ENCODE data around the gene LRRC4B.

LRRC4B gene

GRCh38 chr19:50573741-50574461, 5.7 kb upstream of the LRRC4B start:
- DNase-seq (ENCODE audit: low spot score), result no peak

- DNase-seq (ENCODE audit: low spot score), result no peak
Measured at GRCh38 chr19:50570997-50571396, 2.8 kb upstream of the LRRC4B start.

DNA sequence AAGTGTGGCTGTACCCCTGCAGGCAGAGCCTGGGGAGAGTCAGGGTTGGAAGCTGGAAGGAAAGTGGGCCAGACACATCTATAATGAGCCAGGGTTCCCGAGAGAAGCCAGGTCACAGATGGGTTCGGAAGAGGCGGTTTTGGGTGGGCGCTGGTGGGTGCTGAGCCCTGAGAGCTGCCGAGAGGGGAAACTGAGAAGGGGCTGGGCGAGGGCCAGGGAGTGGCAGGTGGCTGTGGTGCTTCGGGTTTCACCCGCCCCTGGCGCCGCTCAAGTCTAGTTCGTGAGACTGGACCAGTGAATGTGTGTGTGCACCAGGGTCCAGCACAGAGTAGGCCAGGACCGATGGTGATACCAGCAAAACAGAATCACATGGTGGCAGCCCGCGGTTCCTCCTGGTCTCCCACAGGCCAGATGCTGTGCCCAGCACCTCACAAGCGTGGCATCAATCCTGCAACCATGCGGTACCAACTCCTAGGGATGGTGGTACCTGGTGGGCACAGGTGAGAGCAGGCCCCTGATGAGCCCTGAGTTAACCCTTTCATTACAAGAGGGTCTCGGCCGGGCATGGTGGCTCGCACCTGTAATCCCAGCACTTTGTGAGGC, 1.8 kb upstream of the LRRC4B start:
- no peak for DNase-seq (ENCODE audit: low spot score)

DNA sequence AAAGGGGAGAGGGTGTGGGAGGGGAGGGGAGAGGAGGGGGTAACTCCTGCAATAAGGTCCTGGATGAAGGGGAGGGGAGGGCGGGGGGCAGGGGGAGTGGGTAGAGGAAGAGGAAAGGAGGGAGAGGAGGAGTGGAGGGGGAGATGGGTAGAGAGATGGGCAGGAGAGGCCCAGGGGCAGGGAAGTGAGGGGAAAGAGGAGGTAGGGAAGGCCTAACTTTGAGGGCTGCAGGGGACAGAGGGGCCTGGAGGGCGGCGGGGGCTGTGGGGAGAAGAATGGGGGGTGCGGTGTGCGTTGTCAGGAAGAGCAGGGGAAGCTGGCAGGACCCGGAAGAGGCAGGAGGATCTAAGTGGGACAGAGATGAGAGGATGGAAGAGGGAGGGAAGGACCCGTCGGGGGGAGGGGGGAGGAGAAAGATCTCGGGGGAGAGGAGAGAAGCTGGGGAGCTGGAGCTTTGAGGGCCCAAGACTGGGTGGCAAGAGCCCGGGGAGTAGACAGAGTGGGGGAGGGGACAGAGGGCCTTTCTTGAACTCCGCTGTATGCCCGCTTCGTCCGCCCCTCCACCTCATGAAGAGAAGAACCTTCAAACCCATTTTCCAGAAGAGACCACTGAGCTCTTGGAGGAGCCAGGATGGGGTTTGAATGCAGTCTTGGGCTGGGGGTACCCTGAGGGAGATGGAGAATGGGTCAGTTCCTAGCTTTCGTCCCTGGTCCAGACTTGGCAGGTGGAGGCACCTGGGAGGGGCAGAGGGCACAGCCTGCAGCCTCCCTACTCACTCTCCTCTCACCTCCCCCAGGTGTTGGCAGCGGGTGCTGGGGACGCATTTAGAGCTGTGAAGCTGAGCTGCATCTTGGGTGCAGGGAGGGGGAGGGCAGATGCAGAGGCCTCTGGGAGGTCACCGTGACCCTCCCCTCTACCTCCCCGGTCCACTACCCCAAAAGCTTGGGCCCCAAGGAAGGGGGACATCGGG, 778 bp upstream of the LRRC4B start:
- no peak for DNase-seq (ENCODE audit: low spot score)

DNA sequence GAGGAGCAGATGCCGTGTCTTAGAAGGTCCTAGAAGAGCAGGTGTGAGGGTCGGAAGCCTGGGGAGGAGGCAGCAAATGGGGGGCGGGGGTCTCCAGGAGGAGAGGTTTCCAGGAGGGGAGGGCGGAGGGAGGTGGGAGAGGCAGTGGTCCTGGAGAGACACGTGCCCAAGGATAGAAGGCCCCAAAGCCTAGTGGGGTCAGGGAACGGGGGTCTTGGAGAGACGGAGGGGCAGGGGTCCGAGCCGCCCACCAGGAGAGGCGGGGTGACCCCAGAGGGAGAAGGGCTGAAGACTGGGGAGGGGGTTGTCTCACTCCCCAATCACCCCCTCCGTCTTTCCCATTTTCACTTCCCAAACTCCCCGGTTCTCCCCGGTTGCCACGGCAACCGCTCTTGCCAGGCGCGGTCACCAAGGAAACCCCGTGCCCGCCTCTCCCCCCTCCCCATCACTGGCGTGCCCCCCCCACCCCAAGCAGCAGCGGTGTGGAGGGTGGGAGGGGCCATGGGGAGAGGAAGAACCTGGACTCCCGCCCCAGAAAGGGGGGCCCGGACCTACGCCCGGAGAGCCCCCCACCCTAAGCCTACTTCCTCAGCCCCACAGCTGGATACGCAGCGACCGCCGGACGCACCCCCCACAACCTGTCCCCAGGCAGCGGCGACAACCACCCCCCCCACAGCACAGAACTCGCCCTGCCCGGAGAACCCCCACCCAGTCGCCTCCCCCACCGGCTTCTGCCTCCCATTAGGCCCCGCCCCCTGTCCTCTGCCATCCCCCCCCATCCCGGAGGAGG, 988 bp downstream of the LRRC4B start:
- no peak for DNase-seq (ENCODE audit: low spot score)

- DNase-seq (ENCODE audit: low spot score), result no peak
Measured at GRCh38 chr19:50565984-50566903, 2.0 kb downstream of the LRRC4B start.

DNA sequence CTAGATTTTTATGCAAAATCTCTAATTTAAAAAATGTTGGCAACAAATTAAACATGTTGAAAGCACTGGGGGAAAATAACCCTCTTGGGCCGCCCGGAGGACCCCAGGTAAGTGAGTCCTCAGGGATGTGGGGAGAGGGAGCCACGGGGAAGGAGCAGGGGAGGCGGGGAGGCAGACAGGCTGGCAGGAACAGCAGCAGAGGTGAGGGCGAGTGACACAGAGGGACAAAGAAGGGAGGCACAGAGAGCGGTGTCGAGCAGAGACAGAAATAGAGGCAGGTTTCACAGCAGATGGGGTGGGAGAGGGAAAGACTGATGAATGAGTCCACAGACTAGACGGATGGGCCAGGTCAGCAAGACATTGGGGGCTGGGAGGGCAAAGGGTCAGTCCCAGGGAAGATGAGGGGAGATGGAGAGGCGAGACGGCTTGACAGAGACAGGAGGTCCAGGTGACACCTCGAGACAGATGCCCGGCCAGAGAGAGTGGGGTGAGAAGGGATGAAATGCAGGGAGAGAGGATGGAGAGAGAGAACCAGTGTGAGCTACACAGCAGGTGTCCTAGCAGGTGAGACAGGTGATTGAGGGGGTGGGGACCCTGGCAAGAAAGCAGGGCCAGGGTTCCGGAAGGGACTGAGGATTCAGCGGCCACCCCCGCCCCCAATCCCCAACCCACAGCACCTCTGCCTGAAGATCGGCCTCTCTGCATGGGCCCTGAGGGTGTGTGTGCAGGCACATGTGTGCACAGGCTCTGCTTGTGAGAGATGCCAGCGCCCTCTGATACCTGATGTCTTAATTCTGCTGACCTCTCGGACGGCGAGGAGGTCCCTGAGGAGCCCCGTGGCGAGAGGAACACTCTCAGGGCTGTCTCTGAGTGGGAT, 3.8 kb downstream of the LRRC4B start:
- DNase-seq (ENCODE audit: low spot score), result no peak

DNA sequence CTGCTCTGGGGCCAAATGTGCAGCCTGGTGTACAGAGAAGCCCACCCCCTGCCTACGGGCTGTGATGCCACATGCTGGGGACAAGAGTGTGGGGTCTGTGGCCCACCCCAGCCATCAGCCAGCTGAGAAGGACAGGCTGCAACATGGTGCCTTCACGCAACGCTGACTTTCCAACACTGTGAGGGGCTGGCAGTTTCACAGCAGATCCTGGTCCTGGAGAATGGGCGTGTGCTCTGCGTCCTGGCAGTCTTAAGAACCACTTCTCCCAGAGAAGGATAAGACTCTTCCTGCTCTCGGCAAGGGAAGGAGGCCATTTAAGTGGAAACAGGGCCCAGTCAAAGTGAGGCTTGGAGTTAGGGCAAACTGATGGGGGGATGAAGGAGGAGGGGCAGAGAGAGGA, 4.6 kb downstream of the LRRC4B start:
- DNase-seq (ENCODE audit: low spot score), result no peak

- no peak for DNase-seq (ENCODE audit: low spot score)
Measured at GRCh38 chr19:50562996-50563395, 5.2 kb downstream of the LRRC4B start.

GRCh38 chr19:50562329-50562728, 5.9 kb downstream of the LRRC4B start:
- no peak for DNase-seq (ENCODE audit: low spot score)

GRCh38 chr19:50559636-50560035, 8.6 kb downstream of the LRRC4B start:
- no peak for DNase-seq (ENCODE audit: low spot score)

GRCh38 chr19:50558449-50558848, 9.8 kb downstream of the LRRC4B start:
- DNase-seq (ENCODE audit: low spot score), result no peak

DNA sequence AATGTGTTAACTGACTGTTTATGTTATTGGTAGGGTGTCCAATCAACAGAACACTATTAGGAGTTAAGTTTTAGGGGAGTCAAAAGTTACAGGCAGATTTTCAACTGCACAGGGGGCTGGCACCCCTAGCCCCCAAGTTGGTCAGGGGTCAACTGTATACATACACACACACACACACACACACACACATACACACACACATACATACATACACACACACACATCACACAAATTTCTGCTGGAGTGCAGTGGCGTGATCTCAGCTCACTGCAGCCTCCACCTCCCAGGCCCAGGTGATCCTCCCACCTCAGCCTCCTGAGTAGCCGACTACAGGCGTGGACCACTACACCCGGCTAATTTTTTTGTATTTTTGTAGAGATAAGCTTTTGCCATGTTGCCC, 10.2 kb downstream of the LRRC4B start:
- DNase-seq (ENCODE audit: low spot score), result no peak

- no peak for DNase-seq (ENCODE audit: low spot score)
Measured at GRCh38 chr19:50557009-50557613, 11.1 kb downstream of the LRRC4B start.

- DNase-seq (ENCODE audit: low spot score), result peak; percentile 85
Measured at GRCh38 chr19:50556282-50557008, 11.8 kb downstream of the LRRC4B start.

GRCh38 chr19:50555450-50556281, 12.6 kb downstream of the LRRC4B start:
- DNase-seq (ENCODE audit: low spot score), result peak; percentile 64

GRCh38 chr19:50555033-50555432, 13.2 kb downstream of the LRRC4B start:
- no peak for DNase-seq (ENCODE audit: low spot score)

- DNase-seq (ENCODE audit: low spot score), result no peak
Measured at GRCh38 chr19:50554212-50554611, 14.0 kb downstream of the LRRC4B start.
